GM21390 (cell line): ENCODE results near the gene MAN2C1.
A peak's percentile ranks its signal among the peaks of the same experiment; 100 is the strongest.
"Not testable (repeated sequence)": the region's sequence is repeated elsewhere in the genome, so short reads cannot be mapped to it uniquely, and the experiment has no call there.

Experiments
- ATAC-seq: cut with Tn5 transposase; IDR thresholded peaks from one replicate; pipeline ENCODE4 v1.9.1; 2021; ENCODE audit not compliant: unreplicated experiment

Gene MAN2C1

GRCh38 chr15:75347222-75348033, 21.0 kb downstream of the MAN2C1 start:
- ATAC-seq: no peak

- no peak for ATAC-seq
Measured at GRCh38 chr15:75346796-75347221, 21.6 kb downstream of the MAN2C1 start, which contains the start of gene NEIL1. TSS of gene NEIL1 (plus strand) at chr15:75347039. CDS start at chr15:75348906, 1,867 bp downstream.

GRCh38 chr15:75343953-75344352, 24.5 kb downstream of the MAN2C1 start:
- ATAC-seq: not testable (repeated sequence)

- no peak for ATAC-seq
Measured at GRCh38 chr15:75342221-75342620, 26.2 kb downstream of the MAN2C1 start.

- ATAC-seq: no peak
Measured at GRCh38 chr15:75339531-75340240, 28.7 kb downstream of the MAN2C1 start.

GRCh38 chr15:75338661-75339240, 29.7 kb downstream of the MAN2C1 start:
- ATAC-seq: no peak

GRCh38 chr15:75335705-75336355, 32.6 kb downstream of the MAN2C1 start, which contains the start of gene COMMD4:
TSS of gene COMMD4 (plus strand) at chr15:75336063. CDS start at chr15:75336090, 27 bp downstream.
- ATAC-seq: peak; percentile 57

- no peak for ATAC-seq
Measured at GRCh38 chr15:75335313-75335704, 33.1 kb downstream of the MAN2C1 start.

- ATAC-seq: not testable (repeated sequence)
Measured at GRCh38 chr15:75333654-75334419, 34.6 kb downstream of the MAN2C1 start.

GRCh38 chr15:75332093-75332492, 36.3 kb downstream of the MAN2C1 start:
- not testable (repeated sequence) for ATAC-seq

- ATAC-seq: no peak
Measured at GRCh38 chr15:75329571-75329970, 38.8 kb downstream of the MAN2C1 start.

- no peak for ATAC-seq
Measured at GRCh38 chr15:75328493-75329314, 39.7 kb downstream of the MAN2C1 start.

- ATAC-seq: no peak
Measured at GRCh38 chr15:75327491-75327890, 40.9 kb downstream of the MAN2C1 start.

GRCh38 chr15:75327005-75327404, 41.4 kb downstream of the MAN2C1 start:
- ATAC-seq: no peak

GRCh38 chr15:75325922-75326321, 42.5 kb downstream of the MAN2C1 start:
- no peak for ATAC-seq

- no peak for ATAC-seq
Measured at GRCh38 chr15:75321711-75322110, 46.7 kb downstream of the MAN2C1 start.

- not testable (repeated sequence) for ATAC-seq
Measured at GRCh38 chr15:75319231-75319897, 49.0 kb downstream of the MAN2C1 start.

GRCh38 chr15:75314552-75315290, 53.7 kb downstream of the MAN2C1 start:
- ATAC-seq: no peak
